Endothelial cell of umbilical vein (primary cell): Measurements from ENCODE around the gene FBXO45. TPM values are rescaled to one million over a fixed set of nuclear protein-coding genes. Genes with fewer than 3 reads are reported as not detected.

ENCODE experiments used
- BruUV-seq: library from RNA; stranded (reverse); fragments of 400-500 nt; replicated peaks from 2 replicates; lab custom pipeline; 2021; lab: Mats Ljungman, UMichigan
- CTCF ChIA-PET: fragments of 300-600, 350-600 bp; sonication (Branson Sonifier 250); formaldehyde crosslinking; loops from one replicate; lab custom pipeline; 2021; ENCODE audit warnings: antibody characterized with exemption, inconsistent platforms; lab: Charles Lee
- POLR2A ChIA-PET: fragments of 300-600, 350-600 bp; sonication (Branson Sonifier 250); formaldehyde crosslinking; loops from one replicate; lab custom pipeline; 2021; ENCODE audit warnings: antibody characterized with exemption, inconsistent platforms; lab: Charles Lee
- DNase-seq: peaks from one replicate; pipeline ENCODE4 v3.0.0-alpha.2; 2011; ENCODE audit warnings: low read depth, low spot score
- FAIRE-seq: peaks from 2 replicates; lab custom pipeline; 2011; peaks lifted over from hg19 to GRCh38; lab: Jason Lieb, UNC
- H2AFZ ChIP-seq: 2 replicates; pipeline ENCODE4 v1.6.0; 2012; ENCODE audit warnings: low read depth, low read length, control low read depth, inconsistent platforms
- H3K27ac ChIP-seq: 2 replicates; pipeline ENCODE4 v1.5.1; 2011; ENCODE audit warnings: low read depth, mild to moderate bottlenecking, control low read depth, low read length, moderate library complexity; ENCODE audit not compliant: insufficient read depth
- H3K27me3 ChIP-seq, 2 experiments: 2 replicates each; pipeline versions ENCODE4 v1.6.0 to v1.6.1; 2011; ENCODE audit warnings: low read length in 2 of 2, mixed read lengths in 1 of 2; ENCODE audit not compliant: control insufficient read depth in 2 of 2, insufficient read depth in 2 of 2
- H3K36me3 ChIP-seq, 2 experiments: 2 replicates in 1 of 2; 3 replicates in 1 of 2; pipeline ENCODE4 v1.5.1; 2011; ENCODE audit warnings: low read length in 2 of 2, mild to moderate bottlenecking in 1 of 2, moderate library complexity in 1 of 2; ENCODE audit not compliant: control insufficient read depth in 2 of 2, insufficient read depth in 2 of 2; ENCODE audit errors: extremely low read depth in 1 of 2
- H3K4me1 ChIP-seq: 3 replicates; pipeline ENCODE4 v1.5.1; 2011; ENCODE audit warnings: mild to moderate bottlenecking, low read length; ENCODE audit not compliant: control insufficient read depth, insufficient read depth; ENCODE audit errors: extremely low read depth
- H3K4me2 ChIP-seq: 2 replicates; pipeline ENCODE4 v1.6.1; 2011; ENCODE audit warnings: low read length, control low read depth, mixed read lengths; ENCODE audit not compliant: insufficient read depth
- H3K4me3 ChIP-seq, 3 experiments: fragments of 200-600 bp in 1 of 3; sonication (generic), shearing (Covaris generic) in 1 of 3; replicated peaks in 1 of 3; 2 replicates each; pipeline ENCODE4 v1.5.1; 2011 to 2016; ENCODE audit warnings: control low read depth in 3 of 3, low read length in 3 of 3, mild to moderate bottlenecking in 2 of 3, inconsistent platforms in 1 of 3, low read depth in 1 of 3, moderate library complexity in 1 of 3; ENCODE audit not compliant: insufficient read depth in 1 of 3
- H3K79me2 ChIP-seq: 2 replicates; pipeline ENCODE4 v1.6.0; 2012; ENCODE audit warnings: low read length, inconsistent platforms; ENCODE audit not compliant: control insufficient read depth, insufficient read depth
- H3K9ac ChIP-seq: replicated peaks from 2 replicates; pipeline ENCODE3; 2011; ENCODE audit warnings: low read length, control low read depth; ENCODE audit not compliant: insufficient read depth; ENCODE audit errors: extremely low read depth
- H3K9me1 ChIP-seq: replicated peaks from 3 replicates; pipeline ENCODE4 v1.6.0; 2011; ENCODE audit warnings: mild to moderate bottlenecking, low read length; ENCODE audit not compliant: control insufficient read depth, insufficient read depth; ENCODE audit errors: extremely low read depth
- H3K9me3 ChIP-seq: replicated peaks from 2 replicates; pipeline ENCODE4 v1.5.1; 2012; ENCODE audit warnings: low read length, inconsistent platforms; ENCODE audit not compliant: control insufficient read depth, insufficient read depth
- H4K20me1 ChIP-seq: replicated peaks from 2 replicates; pipeline ENCODE3; 2011; ENCODE audit warnings: mild to moderate bottlenecking, low read length; ENCODE audit not compliant: control insufficient read depth, insufficient read depth; ENCODE audit errors: extremely low read depth
- EZH2 ChIP-seq: IDR thresholded peaks from 2 replicates; pipeline ENCODE4 v1.6.1; 2012; ENCODE audit warnings: borderline replicate concordance, low read depth, mild to moderate bottlenecking, moderate library complexity, low read length, inconsistent platforms; ENCODE audit not compliant: severe bottlenecking
- FOS ChIP-seq: IDR thresholded peaks from 2 replicates; pipeline ENCODE4 v1.6.1; 2011; ENCODE audit warnings: mild to moderate bottlenecking, low read length, moderate library complexity, borderline replicate concordance; ENCODE audit not compliant: insufficient read depth
- GATA2 ChIP-seq: IDR thresholded peaks from 2 replicates; pipeline ENCODE4 v1.7.0; 2011; ENCODE audit warnings: low read depth, mild to moderate bottlenecking, moderate library complexity, mixed read lengths, low read length; ENCODE audit not compliant: insufficient read length, insufficient read depth
- JUN ChIP-seq: IDR thresholded peaks from 2 replicates; pipeline ENCODE4 v1.6.1; 2011; ENCODE audit warnings: borderline replicate concordance, low read depth; ENCODE audit not compliant: insufficient read length, insufficient read depth
- MYC ChIP-seq: IDR thresholded peaks from one replicate; pipeline ENCODE4 v1.6.1; 2011; ENCODE audit warnings: mild to moderate bottlenecking, low read depth, low read length
- POLR2A ChIP-seq: IDR thresholded peaks from 2 replicates; pipeline ENCODE4 v1.6.1; 2012; ENCODE audit warnings: low read depth, mild to moderate bottlenecking, control low read depth, low read length
- POLR2AphosphoS5 ChIP-seq: IDR thresholded peaks from 2 replicates; pipeline ENCODE4 v1.6.1; 2012; ENCODE audit warnings: low read depth, mild to moderate bottlenecking, control low read depth, low read length, moderate library complexity; ENCODE audit not compliant: insufficient read depth
- dilution Hi-C: fragments of 300-500 bp; cut with MboI; formaldehyde crosslinking; loops from one replicate; pipeline ENCODE4 v1.15.0; 2019; ENCODE audit warnings: low sequenced_read_pairs; ENCODE audit not compliant: extremely low pct_ligation_motif_present
- intact Hi-C: fragments of 100-400 bp; cut with micrococcal nuclease; formaldehyde crosslinking; loops from one replicate; pipeline ENCODE4 v1.10.0; 2022
- polyA plus RNA-seq, 4 experiments: library from polyadenylated mRNA; depleted of rRNA in 3 of 4; stranded (reverse) in 3 of 4; unstranded in 1 of 4; fragments of >200 nt; gene quantifications; 2 replicates each; pipeline versions ENCODE4 v1.2.1 to v1.2.3, GENCODE V29; 2011 to 2012; ENCODE audit warnings: missing spikeins in 1 of 4
- total RNA-seq: library from RNA; stranded (reverse); gene quantifications from 2 replicates; pipeline ENCODE4 v1.2.3, GENCODE V29; 2021
- TF ChIP-seq, protein P1 (sequence below): IDR thresholded peaks from 2 replicates; pipeline ENCODE4 v1.6.1; 2011; ENCODE audit not compliant: insufficient read depth, insufficient read length
- TF ChIP-seq, protein P2 (sequence below), 2 donors: IDR thresholded peaks; 1 replicate in 1 of 2; 2 replicates in 1 of 2; pipeline ENCODE4 v1.5.1; 2011; ENCODE audit warnings: low read length in 2 of 2, mild to moderate bottlenecking in 2 of 2, moderate library complexity in 2 of 2, control low read depth in 1 of 2, inconsistent platforms in 1 of 2, low read depth in 1 of 2; ENCODE audit not compliant: insufficient read depth in 1 of 2; ENCODE audit errors: extremely low read depth in 1 of 2

Gene FBXO45
- total and polyA plus RNA-seq, 2 donors (not counting 3 experiments of a cell fraction or from before 2014, with no cell fraction given): 3.5 to 12.4 TPM

DNA sequence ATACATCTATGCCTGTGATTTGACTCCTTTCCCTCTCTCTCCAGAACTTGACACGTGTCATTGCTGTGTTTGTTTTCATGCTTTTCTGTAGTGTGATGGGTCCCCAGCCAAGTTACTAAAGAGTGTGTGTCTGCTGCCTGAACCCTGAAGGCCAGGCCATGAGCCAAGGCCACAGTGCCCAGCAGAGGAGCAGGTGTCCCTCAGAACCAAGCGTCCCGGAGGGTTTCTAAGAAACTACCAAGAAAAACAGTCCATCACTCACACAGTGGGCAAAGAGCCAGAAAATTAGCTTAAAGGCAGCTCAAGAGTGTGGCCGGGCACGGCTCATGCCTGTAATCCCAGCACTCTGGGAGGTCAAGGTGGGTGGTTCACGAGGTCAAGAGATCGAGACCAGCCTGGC, 35.2 kb downstream of the FBXO45 start:
- Histone ChIP-seq H3K9ac (no peak overlapping the region), H3K27ac (no peak overlapping the region), H3K4me2 (no peak overlapping the region), H2AFZ (no peak overlapping the region), H3K36me3 (no peaks in the 10 kb centered on the region), H3K9me3 (no peaks in the 10 kb centered on the region), H4K20me1 (no peaks in the 10 kb centered on the region), H3K9me1 (no peaks in the 10 kb centered on the region), H3K4me1 (no peaks in the 10 kb centered on the region), H3K4me3 (no peak overlapping the region), H3K79me2 (no peaks in the 10 kb centered on the region), H3K27me3 (peaks cover 0 to 5% of the 10 kb centered on the region in 2 experiments)
- no TSS peak for BruUV-seq
- FAIRE-seq: no peak
- dilution Hi-C loops (no loop called here), intact Hi-C loops (no loop called here)
- TF ChIP-seq, protein P1, sequence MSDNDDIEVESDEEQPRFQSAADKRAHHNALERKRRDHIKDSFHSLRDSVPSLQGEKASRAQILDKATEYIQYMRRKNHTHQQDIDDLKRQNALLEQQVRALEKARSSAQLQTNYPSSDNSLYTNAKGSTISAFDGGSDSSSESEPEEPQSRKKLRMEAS: no peak
- TF ChIP-seq EZH2: no peak
- no peak for TF ChIP-seq POLR2AphosphoS5
- no peak for TF ChIP-seq MYC
- TF ChIP-seq GATA2: no peak
- TF ChIP-seq POLR2A: no peak
- TF ChIP-seq, protein P2, sequence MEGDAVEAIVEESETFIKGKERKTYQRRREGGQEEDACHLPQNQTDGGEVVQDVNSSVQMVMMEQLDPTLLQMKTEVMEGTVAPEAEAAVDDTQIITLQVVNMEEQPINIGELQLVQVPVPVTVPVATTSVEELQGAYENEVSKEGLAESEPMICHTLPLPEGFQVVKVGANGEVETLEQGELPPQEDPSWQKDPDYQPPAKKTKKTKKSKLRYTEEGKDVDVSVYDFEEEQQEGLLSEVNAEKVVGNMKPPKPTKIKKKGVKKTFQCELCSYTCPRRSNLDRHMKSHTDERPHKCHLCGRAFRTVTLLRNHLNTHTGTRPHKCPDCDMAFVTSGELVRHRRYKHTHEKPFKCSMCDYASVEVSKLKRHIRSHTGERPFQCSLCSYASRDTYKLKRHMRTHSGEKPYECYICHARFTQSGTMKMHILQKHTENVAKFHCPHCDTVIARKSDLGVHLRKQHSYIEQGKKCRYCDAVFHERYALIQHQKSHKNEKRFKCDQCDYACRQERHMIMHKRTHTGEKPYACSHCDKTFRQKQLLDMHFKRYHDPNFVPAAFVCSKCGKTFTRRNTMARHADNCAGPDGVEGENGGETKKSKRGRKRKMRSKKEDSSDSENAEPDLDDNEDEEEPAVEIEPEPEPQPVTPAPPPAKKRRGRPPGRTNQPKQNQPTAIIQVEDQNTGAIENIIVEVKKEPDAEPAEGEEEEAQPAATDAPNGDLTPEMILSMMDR (IDR thresholded peaks at IDR 0.05; ENCODE audit: extremely low read depth in 1 of 2, insufficient read depth in 1 of 2, low read depth in 1 of 2, low read length in 2 of 2): no peak
- no peak for TF ChIP-seq FOS
- TF ChIP-seq JUN: no peak
- CTCF ChIA-PET: interaction anchor here (1.0 to 1.9 kb wide), 4 partner anchors 69 to 81 kb away, joined by 3 to 4 read pairs (median 3); no protein-coding TSS in a partner anchor
- POLR2A ChIA-PET: no interaction called here
- no peak for DNase-seq
